ENCODE results near the gene RSU1.

Gene RSU1

GRCh38 chr10:16544099-16544498 lies 273.1 kb downstream of the RSU1 start:
- Histone ChIP-seq H2AFZ (ENCODE audit: low read depth, low read length) (no peak overlapping the region), H3K4me1 (ENCODE audit: low read length) (no peaks in the 10 kb centered on the region), H3K79me2 (ENCODE audit: low read length) (no peaks in the 10 kb centered on the region), H4K20me1 (ENCODE audit: insufficient read depth, low read length) (no peaks in the 10 kb centered on the region), H3K4me3 (ENCODE audit: low read length) (no peak overlapping the region), H3K9me3 (ENCODE audit: insufficient read depth, low read length) (no peaks in the 10 kb centered on the region), H3K36me3 (replicated peaks; ENCODE audit: low read depth, low read length) (no peaks in the 10 kb centered on the region), H3K27me3 (ENCODE audit: low read depth, low read length) (no peaks in the 10 kb centered on the region), H3K27ac (ENCODE audit: low read length) (no peak overlapping the region), H3K9ac (ENCODE audit: low read length) (no peak overlapping the region), H3K4me2 (ENCODE audit: low read length) (no peak overlapping the region)
- TF ChIP-seq CTCF (IDR thresholded peaks at IDR 0.05; ENCODE audit: low read depth, low read length) (no peak), EZH2phosphoT487 (IDR thresholded peaks at IDR 0.05; ENCODE audit: low read depth) (no peak)
